ENCODE results near the gene CD200R1.

CD200R1 gene

GRCh38 chr3:112884678-112885290 lies 90.1 kb downstream of the CD200R1 start:
- no peak for DNase-seq

DNA sequence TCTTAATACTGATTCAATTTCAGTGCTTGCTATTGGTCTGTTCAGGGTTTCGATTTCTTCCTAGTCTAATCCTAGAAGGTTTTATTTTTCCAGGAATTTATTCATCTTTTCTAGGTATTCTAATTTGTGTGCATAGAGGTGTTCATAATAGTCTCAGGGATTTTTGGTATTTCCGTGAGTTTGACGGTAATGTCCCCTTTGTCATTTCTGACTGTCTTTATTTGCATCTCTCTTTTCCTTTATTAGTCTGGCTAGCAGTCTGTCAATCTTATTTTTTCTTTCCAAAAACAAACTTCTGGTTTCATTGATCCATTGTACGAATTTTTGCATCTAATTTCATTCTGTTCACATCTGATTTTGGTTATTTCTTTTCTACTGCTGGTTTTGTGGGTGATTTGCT lies 93.0 kb downstream of the CD200R1 start:
- no peak for DNase-seq

DNA sequence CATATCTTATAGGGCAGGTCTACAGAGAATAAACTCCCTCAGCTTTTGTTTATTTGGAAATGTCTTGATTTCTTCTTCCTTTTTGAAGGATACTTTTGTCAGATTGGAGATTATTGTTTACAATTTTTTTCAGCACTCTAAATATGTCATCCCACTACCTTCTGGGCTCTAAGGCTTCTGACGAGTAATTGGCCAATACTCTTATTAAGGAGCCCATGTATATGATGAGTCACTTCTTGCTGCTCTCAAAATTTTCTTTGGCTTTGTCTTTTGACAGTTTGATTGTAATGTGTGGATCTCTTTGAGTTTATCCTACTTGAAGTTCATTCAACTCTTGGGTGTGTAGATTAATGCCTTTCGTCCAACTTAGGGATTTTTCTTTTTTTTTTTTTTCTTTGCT lies 99.3 kb downstream of the CD200R1 start:
- DNase-seq: no peak

DNA sequence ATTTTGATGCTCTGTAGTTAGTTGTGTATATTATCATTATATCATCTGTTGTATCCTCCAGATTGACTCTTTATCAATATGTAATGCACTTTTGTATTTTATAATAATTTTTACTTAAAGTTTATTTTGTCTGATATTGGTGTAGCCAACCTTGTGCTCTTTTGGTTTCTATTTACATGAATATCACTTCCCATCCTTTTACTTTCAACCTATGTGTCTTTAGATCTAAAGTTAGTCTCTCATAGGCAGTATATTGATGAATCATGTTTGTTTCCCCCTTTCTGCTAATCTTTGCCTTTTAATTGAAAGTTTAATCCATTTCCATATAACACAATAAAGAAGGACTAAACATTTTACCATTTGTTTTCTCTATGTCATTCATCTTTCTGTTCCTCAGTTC lies 100.2 kb downstream of the CD200R1 start:
- DNase-seq: no peak

DNA sequence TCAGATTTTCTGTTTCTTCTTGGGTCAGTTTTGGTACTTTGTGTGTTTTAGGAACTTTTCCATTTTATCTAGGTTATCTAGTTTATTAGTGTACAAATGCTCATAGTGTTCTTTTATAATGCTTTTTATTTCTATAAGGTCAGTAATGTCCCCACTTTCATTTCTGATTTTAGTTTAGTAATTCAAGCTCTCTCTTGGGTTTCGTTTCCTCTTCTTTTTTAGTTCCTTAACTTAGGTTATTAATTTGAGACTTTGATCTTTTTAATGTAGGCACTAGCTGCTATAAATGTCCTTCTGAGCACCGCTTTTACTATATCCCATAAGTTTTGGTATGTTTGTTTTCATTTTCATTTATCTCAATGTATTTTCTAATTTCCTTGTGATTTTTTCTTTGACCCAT lies 101.3 kb downstream of the CD200R1 start:
- no peak for DNase-seq

- DNase-seq: no peak
Measured at GRCh38 chr3:112871735-112872134, 103.2 kb downstream of the CD200R1 start.
